CD4-positive, alpha-beta T cell (primary cell): Measurements from ENCODE around the gene TAL2. TPM values are rescaled to one million over a fixed set of nuclear protein-coding genes. Genes with fewer than 3 reads are reported as not detected.

ENCODE experiments used
- ATAC-seq: fragments of 200-7000 bp; cut with Tn5 transposase; one replicate; pipeline ENCODE4 v1.10.0; 2022; ENCODE audit warnings: mild to moderate bottlenecking; ENCODE audit not compliant: poor library complexity
- CTCF ChIA-PET: fragments of 350-600 bp; sonication (Branson Sonifier 250); formaldehyde crosslinking; loops from one replicate; lab custom pipeline; 2021; ENCODE audit warnings: antibody characterized with exemption, inconsistent platforms; lab: Charles Lee
- POLR2A ChIA-PET: fragments of 350-600 bp; sonication (Branson Sonifier 250); formaldehyde crosslinking; loops from one replicate; lab custom pipeline; 2021; ENCODE audit warnings: antibody characterized with exemption, inconsistent platforms; lab: Charles Lee
- DNase-seq, 14 experiments: peaks; one replicate each; pipeline ENCODE4 v3.0.0-alpha.2; 2013 to 2020; ENCODE audit warnings: mixed read lengths in 2 of 14
- H3K27ac ChIP-seq, 2 donors: one replicate each; pipeline versions ENCODE4 v1.5.1 to v1.7.0; 2013; ENCODE audit warnings: low read length in 2 of 2, low read depth in 1 of 2, mild to moderate bottlenecking in 1 of 2
- H3K27me3 ChIP-seq, 2 experiments: 1 replicate in 1 of 2; 2 replicates in 1 of 2; pipeline versions ENCODE4 v1.6.1 to v1.7.0; 2013; ENCODE audit warnings: low read length in 2 of 2, control low read depth in 1 of 2, mild to moderate bottlenecking in 1 of 2, moderate library complexity in 1 of 2; ENCODE audit not compliant: insufficient read depth in 2 of 2, control insufficient read depth in 1 of 2
- H3K36me3 ChIP-seq: one replicate; pipeline ENCODE4 v1.6.1; 2013; ENCODE audit warnings: low read length, control low read depth; ENCODE audit not compliant: insufficient read depth
- H3K4me1 ChIP-seq: one replicate; pipeline ENCODE4 v1.6.1; 2013; ENCODE audit warnings: low read length, control low read depth; ENCODE audit not compliant: insufficient read depth
- H3K4me3 ChIP-seq: one replicate; pipeline ENCODE4 v1.5.1; 2013; ENCODE audit warnings: mild to moderate bottlenecking, low read length, moderate library complexity
- H3K9me3 ChIP-seq, 2 experiments: 1 replicate in 1 of 2; 2 replicates in 1 of 2; pipeline versions ENCODE4 v1.6.1 to v1.7.0; 2013; ENCODE audit warnings: low read length in 2 of 2, mild to moderate bottlenecking in 2 of 2, control low read depth in 1 of 2, moderate library complexity in 1 of 2; ENCODE audit not compliant: control insufficient read depth in 1 of 2, insufficient read depth in 1 of 2
- H3K27ac Mint-ChIP-seq: one replicate; pipeline ENCODE4 v1.8.0; 2020; ENCODE audit warnings: mixed read lengths
- H3K27me3 Mint-ChIP-seq: one replicate; pipeline ENCODE4 v1.8.0; 2021; ENCODE audit warnings: mixed read lengths
- H3K36me3 Mint-ChIP-seq: one replicate; pipeline ENCODE4 v1.8.0; 2021; ENCODE audit warnings: low read depth, mixed read lengths
- H3K4me1 Mint-ChIP-seq: one replicate; pipeline ENCODE4 v1.8.0; 2021; ENCODE audit warnings: low read depth, mixed read lengths
- H3K4me3 Mint-ChIP-seq: one replicate; pipeline ENCODE4 v1.8.0; 2020; ENCODE audit warnings: mild to moderate bottlenecking, mixed read lengths
- H3K9me3 Mint-ChIP-seq: one replicate; pipeline ENCODE4 v1.8.0; 2020; ENCODE audit warnings: mixed read lengths
- intact Hi-C, 2 experiments: fragments of 100-400 bp; cut with DNase I in 1 of 2; cut with micrococcal nuclease in 1 of 2; formaldehyde crosslinking; loops; one replicate each; pipeline versions ENCODE4 v1.15.1 to v1.9.0; 2023 to 2025; cut with DNase I, micrococcal nuclease
- total RNA-seq, 174 experiments: library from RNA in 2 of 174; stranded (reverse) in 2 of 174; gene quantifications; one replicate each; pipeline ENCODE4 v1.2.3 and lab custom pipeline; 2021 to 2026
- TF ChIP-seq, protein P1 (sequence below): fragments of 200-600 bp; IDR thresholded peaks from one replicate; pipeline ENCODE4 v1.8.0; 2022; ENCODE audit warnings: antibody characterized with exemption, mild to moderate bottlenecking

TAL2 gene
- total RNA-seq, 2 experiments from 2014 or later = not detected

DNA sequence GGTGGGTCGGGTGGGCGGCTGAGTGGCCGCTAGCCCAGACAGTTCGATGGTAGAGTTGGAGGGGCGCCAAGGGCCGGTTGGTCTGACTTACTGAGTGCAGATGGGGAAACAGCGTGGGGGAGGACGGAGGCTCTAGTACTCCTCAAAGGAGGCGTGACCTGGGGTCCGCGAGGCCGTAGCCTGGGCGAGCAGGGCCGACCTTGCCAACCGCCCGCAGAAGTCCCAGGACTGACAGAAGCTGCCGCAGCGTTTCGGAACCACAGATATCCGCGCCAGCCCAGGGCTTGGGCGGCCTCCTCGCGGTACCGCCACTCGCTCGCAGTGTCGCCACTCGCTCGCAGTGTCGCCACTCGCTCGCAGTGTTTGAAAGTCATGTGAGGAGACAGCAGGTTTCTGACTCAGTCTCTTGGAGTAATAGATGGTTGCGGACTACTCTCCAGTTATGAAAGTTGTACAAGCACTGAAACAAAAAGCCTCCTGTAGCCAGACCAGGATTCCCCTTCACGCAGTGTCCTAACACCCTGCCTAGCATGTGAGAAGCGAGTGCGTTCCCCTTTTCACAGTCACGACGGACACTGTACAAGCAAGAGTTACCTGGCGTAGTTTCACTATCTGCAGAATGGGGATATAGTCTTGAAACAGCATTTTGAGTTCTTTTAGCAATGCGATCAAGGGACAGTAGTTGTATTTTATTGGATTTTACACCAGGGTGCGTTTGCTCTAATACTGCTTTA lies 32.8 kb downstream of the TAL2 start:
- H3K4me3 ChIP-seq = peak overlapping the region; percentile 86
- Mint-ChIP-seq H3K4me1 (peaks cover 45% of the 10 kb centered on the region), H3K27ac (peak overlapping the region; percentile 73)

DNA sequence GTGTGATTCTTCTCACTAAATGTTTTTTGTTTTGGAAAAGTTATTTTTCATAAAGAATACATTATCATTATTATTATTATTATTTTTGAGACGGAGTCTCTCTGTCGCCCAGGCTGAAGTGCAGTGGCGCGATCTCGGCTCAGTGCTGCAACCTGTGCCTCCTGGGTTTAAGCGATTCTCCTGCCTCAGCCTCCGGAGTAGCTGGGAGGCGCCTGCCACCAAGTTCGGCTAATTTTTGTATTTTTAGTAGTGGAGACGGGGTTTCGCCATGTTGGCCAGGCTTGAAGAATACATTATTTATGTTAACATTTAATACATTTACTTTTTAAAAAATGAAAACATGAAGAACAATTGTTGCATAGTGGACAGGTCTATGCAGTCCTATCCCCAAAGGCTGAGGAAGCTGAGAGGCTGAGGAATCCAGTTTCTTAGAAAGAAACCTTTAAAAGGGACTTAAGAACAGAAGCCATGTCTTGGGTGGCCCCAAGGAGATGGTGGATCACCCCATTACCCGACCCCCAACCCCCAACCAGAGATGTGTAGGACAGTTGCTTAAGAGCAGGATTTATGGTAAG lies 34.0 kb downstream of the TAL2 start:
- DNase-seq (no peak), ATAC-seq (no peak)
- Histone ChIP-seq H3K27ac (no peak overlapping the region), H3K4me3 (no peak overlapping the region), H3K36me3 (no peaks in the 10 kb centered on the region), H3K9me3 (no peaks in the 10 kb centered on the region), H3K4me1 (peaks cover 7% of the 10 kb centered on the region), H3K27me3 (peaks cover 3 to 17% of the 10 kb centered on the region in 2 experiments)
- H3K27ac Mint-ChIP-seq = no peak overlapping the region
- ChIA-PET CTCF (no interaction called here), POLR2A (no interaction called here)
- intact Hi-C loops = loop anchor here in 1 of 2 experiments (5.0 to 10.0 kb wide), 2 partner anchors 139 to 1602 kb away; partner anchors contain the start of genes FKTN and SMC2
- TF ChIP-seq, protein P1, sequence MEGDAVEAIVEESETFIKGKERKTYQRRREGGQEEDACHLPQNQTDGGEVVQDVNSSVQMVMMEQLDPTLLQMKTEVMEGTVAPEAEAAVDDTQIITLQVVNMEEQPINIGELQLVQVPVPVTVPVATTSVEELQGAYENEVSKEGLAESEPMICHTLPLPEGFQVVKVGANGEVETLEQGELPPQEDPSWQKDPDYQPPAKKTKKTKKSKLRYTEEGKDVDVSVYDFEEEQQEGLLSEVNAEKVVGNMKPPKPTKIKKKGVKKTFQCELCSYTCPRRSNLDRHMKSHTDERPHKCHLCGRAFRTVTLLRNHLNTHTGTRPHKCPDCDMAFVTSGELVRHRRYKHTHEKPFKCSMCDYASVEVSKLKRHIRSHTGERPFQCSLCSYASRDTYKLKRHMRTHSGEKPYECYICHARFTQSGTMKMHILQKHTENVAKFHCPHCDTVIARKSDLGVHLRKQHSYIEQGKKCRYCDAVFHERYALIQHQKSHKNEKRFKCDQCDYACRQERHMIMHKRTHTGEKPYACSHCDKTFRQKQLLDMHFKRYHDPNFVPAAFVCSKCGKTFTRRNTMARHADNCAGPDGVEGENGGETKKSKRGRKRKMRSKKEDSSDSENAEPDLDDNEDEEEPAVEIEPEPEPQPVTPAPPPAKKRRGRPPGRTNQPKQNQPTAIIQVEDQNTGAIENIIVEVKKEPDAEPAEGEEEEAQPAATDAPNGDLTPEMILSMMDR = no peak
- peaks cover 14% of the 10 kb centered on the region for H3K27me3 Mint-ChIP-seq
- H3K4me3 Mint-ChIP-seq = peak overlapping the region; percentile 30
- no peaks in the 10 kb centered on the region for H3K9me3 Mint-ChIP-seq
- H3K4me1 Mint-ChIP-seq = peaks cover 58% of the 10 kb centered on the region
- peaks cover 9% of the 10 kb centered on the region for H3K36me3 Mint-ChIP-seq

More for the DNA sequence above, 32.8 kb downstream of the TAL2 start:
- no peaks in the 10 kb centered on the region for H3K9me3 ChIP-seq
- H3K36me3 ChIP-seq = no peaks in the 10 kb centered on the region
- H3K4me3 Mint-ChIP-seq = peak overlapping the region; percentile 93
- H3K9me3 Mint-ChIP-seq = no peaks in the 10 kb centered on the region
- intact Hi-C loops = loop anchor here (5.0 to 10.0 kb wide), 5 partner anchors 138 to 1600 kb away; partner anchors contain the start of genes NIPSNAP3A (in 2 of the 2), FKTN (in 1 of the 2), FSD1L (in 1 of the 2) and SLC44A1 (in 1 of the 2)
- ATAC-seq = peak; percentile 62
- TF ChIP-seq, protein P1 = no peak
- ChIA-PET CTCF (interaction anchor here (2.1 kb wide), 1 partner anchor 23 kb away, joined by 8 read pairs; no protein-coding TSS in a partner anchor), POLR2A (interaction anchor here (1.2 to 1.6 kb wide), 3 partner anchors 19 to 450 kb away, joined by 3 to 4 read pairs (median 3); partner anchors contain the start of gene SLC44A1)
- DNase-seq = peak; percentile 16 to 77 (median 36)
- H3K27me3 ChIP-seq = peaks cover 5 to 20% of the 10 kb centered on the region in 2 experiments
- H3K36me3 Mint-ChIP-seq = peaks cover 9% of the 10 kb centered on the region
- peak overlapping the region in 1 of 2 donors; percentile 22 for H3K27ac ChIP-seq
- peaks cover 23% of the 10 kb centered on the region for H3K27me3 Mint-ChIP-seq
- H3K4me1 ChIP-seq = peaks cover 7% of the 10 kb centered on the region

DNA sequence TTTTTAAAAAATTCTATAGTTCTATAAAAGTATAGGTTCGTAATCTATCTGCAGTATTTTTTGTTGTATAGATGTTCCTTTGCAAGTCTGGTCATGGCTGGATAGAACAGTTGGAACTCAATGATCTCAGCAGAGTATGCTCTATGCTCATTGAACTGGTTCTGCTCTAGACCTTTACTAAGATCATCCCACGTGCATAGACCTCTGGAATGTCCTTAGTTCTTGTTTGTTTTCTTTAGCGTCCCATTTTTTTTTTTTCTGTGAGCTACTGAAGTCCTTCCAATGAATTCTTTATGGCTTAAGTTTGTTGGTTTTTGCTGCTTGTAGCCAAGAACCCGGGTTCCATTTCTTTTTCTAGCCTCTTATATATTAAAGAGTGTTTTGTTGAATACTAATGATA lies 35.6 kb downstream of the TAL2 start:
- H3K9me3 Mint-ChIP-seq = no peaks in the 10 kb centered on the region
- H3K27ac ChIP-seq = no peak overlapping the region
- H3K36me3 ChIP-seq = no peaks in the 10 kb centered on the region
- H3K4me3 Mint-ChIP-seq = no peak overlapping the region
- H3K27ac Mint-ChIP-seq = no peak overlapping the region
- TF ChIP-seq, protein P1 = no peak
- POLR2A ChIA-PET = no interaction called here
- no peak overlapping the region for H3K4me3 ChIP-seq
- H3K27me3 ChIP-seq = peaks cover 0 to 2% of the 10 kb centered on the region in 2 experiments
- H3K9me3 ChIP-seq = no peaks in the 10 kb centered on the region
- peaks cover 9% of the 10 kb centered on the region for H3K36me3 Mint-ChIP-seq
- ATAC-seq (no peak), DNase-seq (no peak)
- intact Hi-C loops = loop anchor here in 1 of 2 experiments (5.0 to 10.0 kb wide), 2 partner anchors 141 to 1603 kb away; partner anchors contain the start of genes FKTN and SMC2
- H3K4me1 Mint-ChIP-seq = peaks cover 62% of the 10 kb centered on the region
- CTCF ChIA-PET = no interaction called here
- H3K4me1 ChIP-seq = peaks cover 7% of the 10 kb centered on the region
- peaks cover 8% of the 10 kb centered on the region for H3K27me3 Mint-ChIP-seq
